K562 (cell line): ENCODE measurements around the gene GATB. TPM values are rescaled to one million over a fixed set of nuclear protein-coding genes. Genes with fewer than 3 reads are reported as not detected.
A peak's percentile ranks its signal among the peaks of the same experiment; 100 is the strongest.

ENCODE experiments used
- ELK1 ChIP-seq: sonication (generic); formaldehyde crosslinking; IDR thresholded peaks from 2 replicates; pipeline ENCODE4 v1.8.1; 2022; ENCODE audit warnings: missing genetic modification reagents
- ETV1 ChIP-seq: fragments of 450-650 bp; conservative IDR thresholded peaks from 2 replicates; pipeline ENCODE4 v1.6.1; 2016; ENCODE audit warnings: missing genetic modification characterization, control low read depth, low read depth, missing compliant biosample characterization
- FOXM1 ChIP-seq, 2 experiments: fragments of 450-650 bp in 1 of 2; sonication (generic) in 1 of 2; formaldehyde crosslinking in 1 of 2; IDR thresholded peaks; 2 replicates each; pipeline versions ENCODE4 v1.6.1 to v1.9.0; 2017 to 2022; ENCODE audit warnings: low read depth in 2 of 2, mild to moderate bottlenecking in 2 of 2, missing genetic modification reagents in 1 of 2, moderate library complexity in 1 of 2
- GABPB2 ChIP-seq: fragments of 250-450 bp; sonication (Bioruptor Pico); conservative IDR thresholded peaks from 2 replicates; pipeline ENCODE4 v1.5.1; 2021; ENCODE audit warnings: mild to moderate bottlenecking
- HES1 ChIP-seq: fragments of 450-650 bp; IDR thresholded peaks from 2 replicates; pipeline ENCODE4 v1.6.1; 2016; ENCODE audit warnings: low read depth, mild to moderate bottlenecking, moderate library complexity
- ILF3 ChIP-seq: fragments of 450-650 bp; IDR thresholded peaks from 2 replicates; pipeline ENCODE4 v1.6.1; 2018; ENCODE audit warnings: antibody characterized with exemption, mild to moderate bottlenecking, moderate library complexity, borderline replicate concordance
- KAT7 ChIP-seq: sonication (generic); formaldehyde crosslinking; IDR thresholded peaks from 2 replicates; pipeline ENCODE4 v1.8.0; 2022; ENCODE audit warnings: missing genetic modification reagents, mild to moderate bottlenecking, borderline replicate concordance
- MEF2D ChIP-seq: conservative IDR thresholded peaks from 2 replicates; pipeline ENCODE4 v1.6.1; 2016; ENCODE audit warnings: low read depth, missing genetic modification characterization, missing compliant biosample characterization
- NBN ChIP-seq: fragments of 450-650 bp; IDR thresholded peaks from 2 replicates; pipeline ENCODE4 v1.6.1; 2016; ENCODE audit warnings: low read depth, mild to moderate bottlenecking
- NCOA1 ChIP-seq: fragments of 450-650 bp; IDR thresholded peaks from 2 replicates; pipeline ENCODE4 v1.6.1; 2016; ENCODE audit warnings: low read depth
- NCOA6 ChIP-seq: fragments of 450-650 bp; IDR thresholded peaks from 2 replicates; pipeline ENCODE4 v1.6.1; 2017; ENCODE audit warnings: mild to moderate bottlenecking
- NFATC3 ChIP-seq: fragments of 450-650 bp; IDR thresholded peaks from 2 replicates; pipeline ENCODE4 v1.6.1; 2017; ENCODE audit warnings: mild to moderate bottlenecking
- SFPQ ChIP-seq: fragments of 200-400 bp; formaldehyde crosslinking; IDR thresholded peaks from 2 replicates; pipeline ENCODE4 v1.6.1; 2017; ENCODE audit warnings: mild to moderate bottlenecking, low read depth, low read length, moderate library complexity
- SIRT6 ChIP-seq: IDR thresholded peaks from one replicate; pipeline ENCODE4 v1.6.1; 2012; ENCODE audit warnings: low read depth, mild to moderate bottlenecking, control low read depth, inconsistent platforms, low read length, moderate library complexity
- TFE3 ChIP-seq: fragments of 450-650 bp; formaldehyde crosslinking; IDR thresholded peaks from 2 replicates; pipeline ENCODE4 v1.4.0; 2020; ENCODE audit warnings: mild to moderate bottlenecking, mixed read lengths
- ZBTB9 ChIP-seq: fragments of 450-650 bp; formaldehyde crosslinking; IDR thresholded peaks from 2 replicates; pipeline ENCODE4 v1.4.0; 2020; ENCODE audit warnings: mild to moderate bottlenecking, moderate library complexity
- ZFPM2 ChIP-seq: fragments of 250-450 bp; sonication (Bioruptor Pico); IDR thresholded peaks from 2 replicates; pipeline ENCODE4 v1.5.1; 2022; ENCODE audit warnings: mild to moderate bottlenecking
- ZNF395 ChIP-seq: fragments of 200-800 bp; sonication (Bioruptor generic); IDR thresholded peaks from 2 replicates; pipeline ENCODE4 v1.6.1; 2017; ENCODE audit warnings: missing genetic modification characterization, missing compliant biosample characterization
- polyA plus RNA-seq, 8 experiments: library from polyadenylated mRNA; depleted of rRNA in 4 of 8; stranded (reverse) in 5 of 8; unstranded in 3 of 8; fragments of >200 nt; fragmentation: Nextera tagmentation in 2 of 8; fragmentation: Illumina TruSeq in 1 of 8; extraction: Ambion mirVana in 2 of 8; extraction: Trizol in 1 of 8; gene quantifications; 2 replicates each; pipeline versions ENCODE4 v1.2.1 to v1.2.3, GENCODE V29; 2011 to 2014; ENCODE audit warnings: inconsistent platforms in 1 of 8, missing spikeins in 1 of 8
- total RNA-seq, 7 experiments: library from RNA; depleted of rRNA in 6 of 7; stranded (reverse); fragments of >200 nt in 6 of 7; fragmentation: Illumina TruSeq in 2 of 7; extraction: Trizol in 2 of 7; gene quantifications; 2 replicates each; pipeline versions ENCODE4 v1.2.1 to v1.2.3, GENCODE V29; 2011 to 2021; ENCODE audit warnings: low replicate concordance in 1 of 7

GATB gene
- total and polyA plus RNA-seq, 9 of the 15 experiments (the other 6 are each of a cell fraction or from before 2014, with no cell fraction given) = 15.3 to 31.8 (median 26.2) TPM

GRCh38 chr4:151760712-151761661, at the start of gene GATB (continued):
- TF ChIP-seq HES1 (no peak), NCOA6 (no peak), ZNF395 (CRISPR knock-in tag) (0 out of 2 replicates have a peak, but pooled peaks have one; percentile 51), FOXM1 (IDR thresholded peaks at IDR 0.05; ENCODE audit: low read depth) (no peak), FOXM1 (CRISPR knock-in tag; IDR thresholded peaks at IDR 0.05; ENCODE audit: low read depth) (no peak), NCOA1 (no peak), ZFPM2 (CRISPR knock-in tag) (no peak), SFPQ (no peak), NBN (no peak), GABPB2 (CRISPR knock-in tag) (no peak), KAT7 (peak; percentile 77; the same call in 1 of the 2 replicates), SIRT6 (no peak), NFATC3 (no peak), ETV1 (tag) (peak; percentile 64), ZBTB9 (CRISPR knock-in tag) (0 out of 2 replicates have a peak, but pooled peaks have one; percentile 54), MEF2D (tag) (no peak), ILF3 (no peak), ELK1 (no peak), TFE3 (CRISPR knock-in tag) (peak; percentile 76)
